Subcutaneous abdominal adipose tissue (tissue), 5 donors: ENCODE data around the gene MAGI1.
"Not testable (repeated sequence)": the region's sequence is repeated elsewhere in the genome, so short reads cannot be mapped to it uniquely, and the experiment has no call there.

ENCODE experiments used
- H3K27ac ChIP-seq: one replicate; pipeline ENCODE4 v1.7.0; 2013; ENCODE audit warnings: low read depth, mild to moderate bottlenecking, inconsistent platforms, low read length, moderate library complexity
- H3K27me3 ChIP-seq, 5 donors: one replicate each; pipeline ENCODE4 v1.7.0; 2013; ENCODE audit warnings: low read length in 5 of 5, inconsistent platforms in 1 of 5; ENCODE audit not compliant: control insufficient read depth in 5 of 5, insufficient read depth in 4 of 5
- H3K36me3 ChIP-seq, 5 donors: one replicate each; pipeline ENCODE4 v1.7.0; 2013; ENCODE audit warnings: low read length in 5 of 5; ENCODE audit not compliant: control insufficient read depth in 5 of 5, insufficient read depth in 5 of 5
- H3K4me1 ChIP-seq, 5 donors: one replicate each; pipeline ENCODE4 v1.7.0; 2013; ENCODE audit warnings: low read length in 5 of 5, mild to moderate bottlenecking in 3 of 5, moderate library complexity in 1 of 5; ENCODE audit not compliant: control insufficient read depth in 5 of 5, insufficient read depth in 5 of 5
- H3K4me3 ChIP-seq, 5 donors: one replicate each; pipeline ENCODE4 v1.7.0; 2013; ENCODE audit warnings: low read length in 5 of 5, low read depth in 1 of 5
- H3K9ac ChIP-seq, 5 donors: one replicate each; pipeline ENCODE4 v1.7.0; 2013; ENCODE audit warnings: low read length in 5 of 5, mild to moderate bottlenecking in 4 of 5, moderate library complexity in 3 of 5
- H3K9me3 ChIP-seq, 5 donors: one replicate each; pipeline ENCODE4 v1.7.0; 2013; ENCODE audit warnings: low read length in 5 of 5; ENCODE audit not compliant: control insufficient read depth in 5 of 5
- donor health status: healthy.
- donor health status: healthy.
- donor health status: healthy.
- donor health status: healthy.
- donor health status: healthy.

MAGI1 gene

GRCh38 chr3:66068255-66068654 is 29.5 kb upstream of the MAGI1 start:
- Histone ChIP-seq H3K27ac (no peak overlapping the region), H3K4me3 (no peak overlapping the region), H3K27me3 (no peaks in the 10 kb centered on the region), H3K9me3 (peaks cover 0 to 5% (median 0%) of the 10 kb centered on the region in 5 donors), H3K4me1 (no peaks in the 10 kb centered on the region), H3K9ac (no peak overlapping the region), H3K36me3 (no peaks in the 10 kb centered on the region)

- H3K27ac ChIP-seq: no peak overlapping the region
- no peaks in the 10 kb centered on the region for H3K27me3 ChIP-seq
- no peaks in the 10 kb centered on the region for H3K36me3 ChIP-seq
- peaks cover 0 to 5% (median 0%) of the 10 kb centered on the region in 5 donors for H3K9me3 ChIP-seq
- no peak overlapping the region for H3K9ac ChIP-seq
- no peak overlapping the region for H3K4me3 ChIP-seq
- no peaks in the 10 kb centered on the region for H3K4me1 ChIP-seq
These were observed 28.4 kb upstream of the MAGI1 start for GRCh38 chr3:66066963-66067617.

GRCh38 chr3:66055289-66055688 is 16.6 kb upstream of the MAGI1 start:
- Histone ChIP-seq H3K9me3 (no peaks in the 10 kb centered on the region), H3K9ac (no peak overlapping the region), H3K27me3 (no peaks in the 10 kb centered on the region), H3K36me3 (no peaks in the 10 kb centered on the region), H3K4me1 (peaks cover 0 to 39% (median 35%) of the 10 kb centered on the region in 5 donors), H3K27ac (peak overlapping the region; percentile 21), H3K4me3 (no peak overlapping the region)

- Histone ChIP-seq H3K36me3 (no peaks in the 10 kb centered on the region), H3K4me1 (peaks cover 0 to 39% (median 35%) of the 10 kb centered on the region in 5 donors), H3K9ac (no peak overlapping the region), H3K27ac (peak overlapping the region; percentile 63), H3K4me3 (no peak overlapping the region), H3K27me3 (no peaks in the 10 kb centered on the region), H3K9me3 (no peaks in the 10 kb centered on the region)
These were observed 14.9 kb upstream of the MAGI1 start for GRCh38 chr3:66053550-66054094.

GRCh38 chr3:66052721-66053549 is 14.2 kb upstream of the MAGI1 start:
- no peak overlapping the region for H3K4me3 ChIP-seq
- peak overlapping the region in 1 of 5 donors; percentile 57 for H3K9ac ChIP-seq
- peak overlapping the region; percentile 73 for H3K27ac ChIP-seq
- no peaks in the 10 kb centered on the region for H3K27me3 ChIP-seq
- no peaks in the 10 kb centered on the region for H3K9me3 ChIP-seq
- no peaks in the 10 kb centered on the region for H3K36me3 ChIP-seq
- H3K4me1 ChIP-seq: peaks cover 0 to 43% (median 37%) of the 10 kb centered on the region in 5 donors

GRCh38 chr3:66050821-66051220 is 12.1 kb upstream of the MAGI1 start:
- H3K36me3 ChIP-seq: no peaks in the 10 kb centered on the region
- H3K9me3 ChIP-seq: no peaks in the 10 kb centered on the region
- H3K27ac ChIP-seq: no peak overlapping the region
- H3K9ac ChIP-seq: no peak overlapping the region
- no peaks in the 10 kb centered on the region for H3K27me3 ChIP-seq
- H3K4me3 ChIP-seq: no peak overlapping the region
- peaks cover 4 to 53% (median 47%) of the 10 kb centered on the region in 5 donors for H3K4me1 ChIP-seq

- Histone ChIP-seq H3K36me3 (no peaks in the 10 kb centered on the region), H3K4me1 (peaks cover 4 to 28% (median 23%) of the 10 kb centered on the region in 5 donors), H3K9me3 (no peaks in the 10 kb centered on the region), H3K9ac (no peak overlapping the region), H3K27me3 (no peaks in the 10 kb centered on the region), H3K27ac (peak overlapping the region; percentile 73), H3K4me3 (no peak overlapping the region)
These were observed 9.3 kb upstream of the MAGI1 start for GRCh38 chr3:66048051-66048395.

GRCh38 chr3:66047311-66048050 is 8.8 kb upstream of the MAGI1 start:
- Histone ChIP-seq H3K36me3 (no peaks in the 10 kb centered on the region), H3K27ac (peak overlapping the region; percentile 73)

GRCh38 chr3:66046321-66046720 is 7.6 kb upstream of the MAGI1 start:
- not testable (repeated sequence) for H3K27me3 ChIP-seq, H3K36me3 ChIP-seq, H3K4me3 ChIP-seq, H3K9ac ChIP-seq, H3K27ac ChIP-seq, H3K9me3 ChIP-seq
- peaks cover 4 to 19% (median 11%) of the 10 kb centered on the region in 5 donors for H3K4me1 ChIP-seq

More at GRCh38 chr3:66047311-66048050, 8.8 kb upstream of the MAGI1 start:
- H3K4me1 ChIP-seq: peaks cover 4 to 23% (median 18%) of the 10 kb centered on the region in 5 donors
- H3K27me3 ChIP-seq: no peaks in the 10 kb centered on the region
- H3K9ac ChIP-seq: peak overlapping the region in 1 of 5 donors; percentile 30
- H3K9me3 ChIP-seq: no peaks in the 10 kb centered on the region
- H3K4me3 ChIP-seq: no peak overlapping the region
